Activated CD4-positive, CD25-positive, alpha-beta regulatory T cell treated with anti-CD3 and anti-CD28 coated beads, Interleukin-2, amount 50 U/mL, for 16 hours (primary cell): ENCODE measurements around the gene ATF1.

Experiments
- DNase-seq: peaks from one replicate; pipeline ENCODE4 v3.0.0-alpha.2; 2020; ENCODE audit warnings: low read depth, low spot score

Gene ATF1

GRCh38 chr12:50763639-50764285 lies at the start of gene ATF1:
Gene ATF1 (plus strand): TSS chr12:50764101. CDS start chr12:50780146, 16,045 bp downstream.
- peak; percentile 74 for DNase-seq

GRCh38 chr12:50715174-50715573 lies 48.7 kb upstream of the ATF1 start:
- no peak for DNase-seq

- DNase-seq, result no peak
Measured at GRCh38 chr12:50718760-50719159, 45.1 kb upstream of the ATF1 start.

- no peak for DNase-seq
Measured at GRCh38 chr12:50720085-50720484, 43.8 kb upstream of the ATF1 start.

GRCh38 chr12:50720501-50720900 lies 43.4 kb upstream of the ATF1 start:
- DNase-seq, result no peak

GRCh38 chr12:50723865-50724264 lies 40.0 kb upstream of the ATF1 start:
- DNase-seq, result no peak

GRCh38 chr12:50725011-50725942 lies 38.6 kb upstream of the ATF1 start:
- DNase-seq, result no peak

- DNase-seq, result no peak
Measured at GRCh38 chr12:50727466-50727865, 36.4 kb upstream of the ATF1 start.

GRCh38 chr12:50728417-50728816 lies 35.5 kb upstream of the ATF1 start:
- no peak for DNase-seq

GRCh38 chr12:50728841-50729240 lies 35.1 kb upstream of the ATF1 start:
- no peak for DNase-seq

GRCh38 chr12:50732591-50732990 lies 31.3 kb upstream of the ATF1 start:
- no peak for DNase-seq

GRCh38 chr12:50733706-50734105 lies 30.2 kb upstream of the ATF1 start:
- no peak for DNase-seq

- DNase-seq, result no peak
Measured at GRCh38 chr12:50734409-50735263, 29.3 kb upstream of the ATF1 start.

- no peak for DNase-seq
Measured at GRCh38 chr12:50739611-50740010, 24.3 kb upstream of the ATF1 start.

- no peak for DNase-seq
Measured at GRCh38 chr12:50740307-50740706, 23.6 kb upstream of the ATF1 start.

GRCh38 chr12:50742776-50743175 lies 21.1 kb upstream of the ATF1 start:
- DNase-seq, result no peak

GRCh38 chr12:50745861-50746260 lies 18.0 kb upstream of the ATF1 start:
- DNase-seq, result no peak

GRCh38 chr12:50746431-50746830 lies 17.5 kb upstream of the ATF1 start:
- DNase-seq, result no peak

GRCh38 chr12:50747817-50748216 lies 16.1 kb upstream of the ATF1 start:
- DNase-seq, result no peak

GRCh38 chr12:50749459-50749882 lies 14.4 kb upstream of the ATF1 start:
- no peak for DNase-seq

- DNase-seq, result no peak
Measured at GRCh38 chr12:50750366-50750765, 13.5 kb upstream of the ATF1 start.
